ENCODE data around the gene SEMA3F. TPM values are rescaled to one million over a fixed set of nuclear protein-coding genes. Genes with fewer than 3 reads are reported as not detected.

Gene SEMA3F
- total and polyA plus RNA-seq, 10 of the 15 experiments (the other 5 are each of a cell fraction or from before 2014, with no cell fraction given), result 0.08 to 0.28 (median 0.12) TPM; not detected in 6

GRCh38 chr3:50227390-50228183 is 72.5 kb downstream of the SEMA3F start (continued):
- TF ChIP-seq E4F1 (IDR thresholded peaks at IDR 0.05; ENCODE audit: borderline replicate concordance, partially characterized antibody), result peak; percentile 42
- TF ChIP-seq, protein P1, sequence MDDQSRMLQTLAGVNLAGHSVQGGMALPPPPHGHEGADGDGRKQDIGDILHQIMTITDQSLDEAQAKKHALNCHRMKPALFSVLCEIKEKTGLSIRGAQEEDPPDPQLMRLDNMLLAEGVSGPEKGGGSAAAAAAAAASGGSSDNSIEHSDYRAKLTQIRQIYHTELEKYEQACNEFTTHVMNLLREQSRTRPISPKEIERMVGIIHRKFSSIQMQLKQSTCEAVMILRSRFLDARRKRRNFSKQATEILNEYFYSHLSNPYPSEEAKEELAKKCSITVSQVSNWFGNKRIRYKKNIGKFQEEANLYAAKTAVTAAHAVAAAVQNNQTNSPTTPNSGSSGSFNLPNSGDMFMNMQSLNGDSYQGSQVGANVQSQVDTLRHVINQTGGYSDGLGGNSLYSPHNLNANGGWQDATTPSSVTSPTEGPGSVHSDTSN (IDR thresholded peaks at IDR 0.05; ENCODE audit: insufficient replicate concordance, low read depth, low read length), result no peak
- peak; percentile 78; the same call in 1 of the 2 replicates for TF ChIP-seq STAT1 (conservative IDR thresholded peaks at IDR 0.05)
- TF ChIP-seq TAF1 (IDR thresholded peaks at IDR 0.05; ENCODE audit: borderline replicate concordance, low read depth, low read length), result peak; percentile 47; the same call in 1 of the 2 replicates
- peak; percentile 73; the same call in 1 of the 2 replicates for TF ChIP-seq GATAD2B (conservative IDR thresholded peaks at IDR 0.05; ENCODE audit: low read depth)
- peak; percentile 62; the same call in 1 of the 2 replicates for TF ChIP-seq E2F4 (IDR thresholded peaks at IDR 0.05; ENCODE audit: low read depth, low read length)
- TF ChIP-seq E2F8 (IDR thresholded peaks at IDR 0.05; ENCODE audit: low read depth, partially characterized antibody), result peak; percentile 92
- no peak for TF ChIP-seq JUNB (IDR thresholded peaks at IDR 0.05)
- peak; percentile 62; the same call in 1 of the 2 replicates for TF ChIP-seq NR2C1 (IDR thresholded peaks at IDR 0.05)
- TF ChIP-seq NR2C2 (IDR thresholded peaks at IDR 0.05; ENCODE audit: borderline replicate concordance, control insufficient read depth, insufficient read length, low read depth), result no peak
- no peak for TF ChIP-seq RCOR1 (conservative IDR thresholded peaks at IDR 0.05; ENCODE audit: low read depth, low read length)
- TF ChIP-seq HCFC1 (IDR thresholded peaks at IDR 0.05; ENCODE audit: low read length), result peak; percentile 70
- TF ChIP-seq, protein P2, sequence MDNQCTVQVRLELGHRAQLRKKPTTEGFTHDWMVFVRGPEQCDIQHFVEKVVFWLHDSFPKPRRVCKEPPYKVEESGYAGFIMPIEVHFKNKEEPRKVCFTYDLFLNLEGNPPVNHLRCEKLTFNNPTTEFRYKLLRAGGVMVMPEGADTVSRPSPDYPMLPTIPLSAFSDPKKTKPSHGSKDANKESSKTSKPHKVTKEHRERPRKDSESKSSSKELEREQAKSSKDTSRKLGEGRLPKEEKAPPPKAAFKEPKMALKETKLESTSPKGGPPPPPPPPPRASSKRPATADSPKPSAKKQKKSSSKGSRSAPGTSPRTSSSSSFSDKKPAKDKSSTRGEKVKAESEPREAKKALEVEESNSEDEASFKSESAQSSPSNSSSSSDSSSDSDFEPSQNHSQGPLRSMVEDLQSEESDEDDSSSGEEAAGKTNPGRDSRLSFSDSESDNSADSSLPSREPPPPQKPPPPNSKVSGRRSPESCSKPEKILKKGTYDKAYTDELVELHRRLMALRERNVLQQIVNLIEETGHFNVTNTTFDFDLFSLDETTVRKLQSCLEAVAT (IDR thresholded peaks at IDR 0.05), result no peak
- TF ChIP-seq CREB1 (IDR thresholded peaks at IDR 0.05; ENCODE audit: low read depth), result peak; percentile 69
- TF ChIP-seq IRF4 (IDR thresholded peaks at IDR 0.05; ENCODE audit: low read depth, low read length), result no peak
- TF ChIP-seq RB1 (IDR thresholded peaks at IDR 0.05; ENCODE audit: borderline replicate concordance), result peak; percentile 96; the same call in 1 of the 2 replicates
